ENCODE results near the gene RTBDN. TPM values are rescaled to one million over a fixed set of nuclear protein-coding genes. Genes with fewer than 3 reads are reported as not detected.

RTBDN gene
- total RNA-seq, 1 experiment from 2014 or later = 25.1 TPM

GRCh38 chr19:12833418-12833737 lies 1.0 kb downstream of the RTBDN start:
- H3K27ac ChIP-seq (ENCODE audit: low read depth, low read length) = no peak overlapping the region
- H3K4me2 ChIP-seq (ENCODE audit: low read length) = peak overlapping the region; percentile 69
- ATAC-seq = no peak
- peak overlapping the region; percentile 13 to 29; a peak in 3 of 4 replicates for H3K4me3 ChIP-seq (replicated peaks in 1 of 2; ENCODE audit: low read depth in 1 of 2, low read length in 2 of 2)
- intact Hi-C loops (cut with micrococcal nuclease) = no loop called here
- H3K9me2 ChIP-seq (ENCODE audit: insufficient read depth) = no peaks in the 10 kb centered on the region
- H2AFZ ChIP-seq (ENCODE audit: low read depth, low read length, poor library complexity, severe bottlenecking) = no peak overlapping the region
- no peaks in the 10 kb centered on the region for H3K27me3 ChIP-seq (ENCODE audit: insufficient read depth, low read length)
- H3K36me3 ChIP-seq (ENCODE audit: control insufficient read depth in 1 of 2, insufficient read depth in 2 of 2, low read length in 2 of 2) = no peaks in the 10 kb centered on the region
- 0 out of 2 replicates have a peak overlapping the region, but pooled peaks have one; percentile 27 for H3K9ac ChIP-seq (ENCODE audit: low read length)
- TF ChIP-seq EZH2 (IDR thresholded peaks at IDR 0.05) = no peak
- TF ChIP-seq FOSL1 (IDR thresholded peaks at IDR 0.05; ENCODE audit: low read depth) = no peak
- TF ChIP-seq JUND (IDR thresholded peaks at IDR 0.05) = no peak
- no peak for TF ChIP-seq CEBPB (IDR thresholded peaks at IDR 0.05; ENCODE audit: low read depth)
- no peak for TF ChIP-seq TCF7L2 (IDR thresholded peaks at IDR 0.05; ENCODE audit: borderline replicate concordance, extremely low read depth, insufficient read depth, insufficient read length)
- no peak for TF ChIP-seq ELF1 (IDR thresholded peaks at IDR 0.05; ENCODE audit: borderline replicate concordance, low read depth)
- no peak for TF ChIP-seq CBX3 (IDR thresholded peaks at IDR 0.05; ENCODE audit: low read depth)
- no peak for TF ChIP-seq EGR1 (IDR thresholded peaks at IDR 0.05; ENCODE audit: low read depth)
- TF ChIP-seq SIN3A (IDR thresholded peaks at IDR 0.05; ENCODE audit: low read depth) = no peak
- no peak for TF ChIP-seq CTCF (IDR thresholded peaks at IDR 0.05 in 2 of 3, conservative IDR thresholded peaks at IDR 0.05 in 1 of 3; ENCODE audit: borderline replicate concordance in 1 of 3, insufficient read depth in 1 of 3, low read depth in 2 of 3, low read length in 2 of 3)
- no peak for TF ChIP-seq MAX (IDR thresholded peaks at IDR 0.05)
- no peak for TF ChIP-seq REST (IDR thresholded peaks at IDR 0.05; ENCODE audit: low read depth)
- no peak for TF ChIP-seq ZNF274 (IDR thresholded peaks at IDR 0.05; ENCODE audit: low read depth, low read length)
- no peak for TF ChIP-seq RAD21 (IDR thresholded peaks at IDR 0.05; ENCODE audit: low read depth)
- TF ChIP-seq ZFX (IDR thresholded peaks at IDR 0.05) = no peak
- no peak for TF ChIP-seq YY1 (IDR thresholded peaks at IDR 0.05; ENCODE audit: extremely low read depth, insufficient replicate concordance, low read depth, low read length)
- DNase-seq (ENCODE audit: low read depth, low spot score) = no peak
- ChIA-PET CTCF (interaction anchor here (0.5 to 2.2 kb wide), 4 partner anchors 7 to 967 kb away, joined by 3 to 8 read pairs (median 4); no protein-coding TSS in a partner anchor), RAD21 (ENCODE audit: low non-redundant PET in 1 of 2, low total read pairs in 2 of 2, uncharacterized antibody in 2 of 2, unreplicated experiment in 2 of 2) (no interaction called here), POLR2A (interaction anchor here (3.0 kb wide), 1 partner anchor 41 kb away, joined by 14 read pairs; the partner anchor contains the start of gene JUNB)
- no TSS peak for BruUV-seq (replicated peaks)
- peaks cover 36 to 60% of the 10 kb centered on the region in 2 experiments for H3K4me1 ChIP-seq (ENCODE audit: control insufficient read depth in 1 of 2, insufficient read depth in 2 of 2, low read length in 2 of 2)
- no peaks in the 10 kb centered on the region; the same call in 1 of the 2 replicates for H3K79me2 ChIP-seq (ENCODE audit: insufficient read depth, low read length)
- H3K9me3 ChIP-seq (ENCODE audit: control insufficient read depth in 1 of 2, insufficient read depth in 1 of 2, low read depth in 1 of 2, low read length in 2 of 2) = no peaks in the 10 kb centered on the region
- no peaks in the 10 kb centered on the region for H4K20me1 ChIP-seq (ENCODE audit: insufficient read depth)

All from HCT116 (cell line).